ENCODE measurements around the gene FAAH.

Gene FAAH

GRCh38 chr1:46447499-46448108, 53.5 kb downstream of the FAAH start:
- TF ChIP-seq CTCF (conservative IDR thresholded peaks at IDR 0.05): no peak
- H3K27ac ChIP-seq: no peak overlapping the region

GRCh38 chr1:46448109-46448911, 54.2 kb downstream of the FAAH start:
- H3K27ac ChIP-seq: no peak overlapping the region
- no peak for TF ChIP-seq CTCF (conservative IDR thresholded peaks at IDR 0.05)

GRCh38 chr1:46449223-46450159, 55.4 kb downstream of the FAAH start:
- TF ChIP-seq CTCF (conservative IDR thresholded peaks at IDR 0.05): no peak
- no peak overlapping the region for H3K27ac ChIP-seq

GRCh38 chr1:46450160-46450517, 56.0 kb downstream of the FAAH start:
- TF ChIP-seq CTCF (conservative IDR thresholded peaks at IDR 0.05): no peak
- no peak overlapping the region for H3K27ac ChIP-seq

- H3K27ac ChIP-seq: no peak overlapping the region
- TF ChIP-seq CTCF (conservative IDR thresholded peaks at IDR 0.05): no peak
Measured at GRCh38 chr1:46451948-46452930, 58.1 kb downstream of the FAAH start.

GRCh38 chr1:46452931-46453325, 58.8 kb downstream of the FAAH start:
- no peak for TF ChIP-seq CTCF (conservative IDR thresholded peaks at IDR 0.05)
- no peak overlapping the region for H3K27ac ChIP-seq

All from VCaP (cell line).